HG03378 (cell line): ENCODE results near the gene PVALB.

Source experiments
- ATAC-seq: cut with Tn5 transposase; IDR thresholded peaks from one replicate; pipeline ENCODE4 v1.9.1; 2021; ENCODE audit warnings: mild to moderate bottlenecking, moderate library complexity; ENCODE audit not compliant: unreplicated experiment

Gene PVALB

DNA sequence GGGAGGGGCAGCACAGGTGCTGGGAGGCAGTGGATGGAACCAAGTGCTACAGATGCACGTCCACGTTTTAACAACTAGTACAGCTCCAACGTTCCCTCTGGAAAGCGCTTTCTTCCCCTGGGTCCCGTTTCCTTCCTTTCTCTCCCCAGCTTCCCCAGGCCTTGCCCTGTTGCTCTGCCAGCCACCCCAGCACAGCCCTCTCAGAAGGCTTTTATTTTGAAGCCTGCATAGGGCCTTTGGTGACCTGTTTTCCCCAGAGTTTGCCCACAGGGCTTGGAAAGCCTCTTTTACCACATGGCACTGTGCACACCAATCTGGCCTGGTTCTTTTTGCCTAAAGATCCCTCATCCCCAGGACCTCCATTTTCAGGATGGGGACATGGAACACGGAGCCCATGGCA is 30.1 kb upstream of the PVALB start:
- no peak for ATAC-seq

DNA sequence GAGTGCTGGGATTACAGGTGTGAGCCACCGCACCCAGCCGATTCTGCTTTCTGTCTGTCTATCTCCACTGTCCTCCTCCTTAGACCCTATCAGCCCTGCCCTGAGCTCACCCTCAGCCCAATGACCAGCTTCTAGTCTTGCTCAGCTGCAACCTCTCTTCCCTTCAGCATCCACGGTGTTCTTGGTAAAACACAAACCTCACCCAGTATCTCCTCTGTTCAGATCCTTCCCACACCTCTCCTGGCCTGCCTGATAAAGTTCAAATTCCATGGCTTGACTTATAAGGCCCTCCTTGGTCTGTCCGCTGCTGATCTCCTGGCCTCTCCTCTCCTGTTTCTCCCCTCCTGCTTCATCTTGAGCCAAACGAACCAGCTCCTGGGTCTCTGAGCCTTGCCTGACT is 29.4 kb upstream of the PVALB start:
- no peak for ATAC-seq

DNA sequence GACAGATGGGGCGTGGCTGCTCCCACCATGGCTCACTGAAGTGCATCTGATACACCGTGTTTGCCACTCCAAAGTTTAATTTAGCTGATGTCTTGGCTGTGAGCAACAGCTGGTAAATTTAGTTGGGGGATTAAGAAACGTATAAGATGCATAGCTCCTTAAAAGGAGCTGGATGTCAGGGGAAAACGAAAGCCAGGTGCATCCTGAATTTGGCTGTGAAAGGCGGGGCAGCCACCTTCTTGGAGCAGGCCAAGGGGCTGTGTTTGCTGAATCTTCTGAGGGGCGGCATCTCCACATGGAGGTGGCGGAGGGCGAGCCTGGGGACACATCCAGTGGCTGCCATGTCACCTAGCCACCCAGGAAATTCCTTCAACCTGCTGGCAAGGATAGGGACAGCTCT is 23.3 kb upstream of the PVALB start:
- ATAC-seq: no peak

DNA sequence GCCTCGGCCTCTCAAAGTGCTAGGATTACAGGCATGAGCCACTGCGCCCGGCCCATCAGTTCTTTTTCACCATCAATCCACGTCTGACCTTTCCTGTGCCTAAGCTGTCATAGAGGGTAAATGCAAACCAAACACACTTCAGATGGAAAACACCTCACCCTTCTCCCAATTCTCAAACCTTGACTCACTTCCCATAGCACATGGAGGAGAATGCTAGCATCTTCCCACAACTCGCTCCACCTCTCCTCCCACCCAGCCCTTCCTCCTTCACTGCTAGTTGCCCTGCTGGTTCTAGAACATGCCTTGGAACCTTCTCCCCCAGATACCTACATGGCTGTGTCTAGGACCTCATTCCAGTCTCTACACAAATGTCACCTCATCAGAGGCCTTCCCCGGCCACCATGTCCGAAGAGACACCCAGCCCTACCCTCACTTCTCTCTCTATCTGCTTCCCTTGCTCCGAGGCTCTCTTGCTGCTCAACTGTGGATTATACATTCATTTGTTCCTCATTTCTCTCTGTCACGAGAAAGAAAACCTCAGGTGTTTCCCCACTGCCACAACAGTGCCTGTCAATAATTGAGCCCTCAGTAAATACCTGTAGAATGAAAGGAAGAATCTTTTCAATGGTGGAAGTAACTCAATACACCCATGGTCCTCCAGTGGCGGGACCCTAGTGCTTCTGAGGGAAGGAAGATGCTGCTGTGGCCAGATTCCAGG is 22.7 kb upstream of the PVALB start:
- ATAC-seq: no peak

DNA sequence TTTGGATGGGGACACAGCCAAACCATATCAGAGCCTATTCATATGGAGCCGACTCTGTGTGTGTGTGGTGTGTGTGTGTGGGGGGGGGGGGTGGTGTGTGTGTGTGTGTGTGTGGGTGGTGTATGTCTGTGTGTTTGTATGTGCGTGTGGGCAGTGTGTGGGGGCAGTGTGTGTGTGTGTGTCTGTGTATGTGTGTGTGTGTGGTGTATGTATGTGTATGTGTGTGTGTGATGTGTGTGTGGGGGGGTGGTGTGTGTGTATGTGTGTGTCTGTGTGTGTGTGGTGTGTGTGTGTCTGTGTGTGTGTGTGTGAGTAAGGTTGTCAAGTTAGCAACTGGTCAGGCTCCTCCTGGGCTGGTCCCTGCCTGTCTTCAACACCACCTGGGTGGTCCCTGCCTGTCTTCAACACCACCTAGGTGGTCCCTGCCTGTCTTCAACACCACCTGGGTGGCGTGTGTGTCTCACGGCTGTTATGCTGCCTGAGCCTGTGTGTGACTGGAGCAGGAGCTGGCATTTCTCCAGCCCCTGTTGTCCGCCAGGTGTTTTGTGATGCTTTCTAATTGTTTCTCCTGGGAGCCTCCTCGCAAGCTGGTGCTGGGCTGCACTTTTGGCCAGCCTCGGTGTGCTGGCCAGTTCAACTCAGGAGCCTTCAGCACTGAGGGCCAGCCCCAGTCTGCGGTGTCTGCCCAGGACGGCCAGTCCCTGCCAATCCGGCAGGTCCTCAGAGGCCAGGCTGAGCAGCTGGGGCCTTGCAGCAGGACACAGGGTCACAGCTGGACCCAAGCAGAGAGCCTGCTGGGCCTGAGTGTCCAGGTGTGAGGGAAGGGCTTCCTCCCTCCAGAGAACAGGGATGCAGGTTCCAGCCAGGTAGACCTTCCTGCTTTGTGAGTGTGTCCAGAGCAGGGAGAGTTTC is 21.5 kb upstream of the PVALB start:
- ATAC-seq: no peak

DNA sequence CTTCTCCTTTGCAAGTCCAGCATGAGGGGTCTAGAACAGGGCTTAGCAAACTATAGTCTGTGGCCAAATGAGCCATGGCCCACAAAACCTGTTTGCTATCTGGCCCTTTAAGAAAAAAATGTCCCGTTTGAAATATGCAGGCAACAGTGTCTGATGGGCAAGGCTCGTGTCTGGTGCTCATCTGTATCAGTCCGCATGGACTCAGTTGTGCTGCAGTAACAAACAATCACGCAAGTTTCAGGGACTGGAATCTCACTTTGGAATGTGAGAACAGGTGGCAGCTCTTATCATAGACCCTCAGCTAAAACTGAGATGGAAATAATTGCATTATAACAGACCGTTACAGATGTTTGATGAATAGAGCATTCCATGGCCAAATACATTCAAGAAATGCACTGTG is 19.1 kb upstream of the PVALB start:
- ATAC-seq: no peak

DNA sequence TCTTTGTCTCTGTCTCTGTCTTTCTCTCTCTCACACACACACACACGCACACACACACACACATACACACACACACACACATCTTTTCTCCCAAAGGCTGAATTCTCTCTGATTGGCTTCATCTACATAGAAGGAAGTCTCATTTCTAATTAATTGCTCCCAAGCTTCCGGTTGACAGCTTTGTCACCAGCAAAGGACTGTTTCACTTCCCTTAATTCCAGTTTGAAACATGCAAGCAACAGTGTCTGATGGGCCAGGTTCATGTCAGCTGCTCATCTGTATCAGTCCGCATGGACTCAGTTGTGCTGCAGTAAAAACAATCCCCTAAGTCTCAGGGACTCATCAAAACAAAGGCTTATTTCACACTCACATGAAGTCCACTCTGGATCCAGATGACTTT is 16.2 kb upstream of the PVALB start:
- ATAC-seq: no peak

DNA sequence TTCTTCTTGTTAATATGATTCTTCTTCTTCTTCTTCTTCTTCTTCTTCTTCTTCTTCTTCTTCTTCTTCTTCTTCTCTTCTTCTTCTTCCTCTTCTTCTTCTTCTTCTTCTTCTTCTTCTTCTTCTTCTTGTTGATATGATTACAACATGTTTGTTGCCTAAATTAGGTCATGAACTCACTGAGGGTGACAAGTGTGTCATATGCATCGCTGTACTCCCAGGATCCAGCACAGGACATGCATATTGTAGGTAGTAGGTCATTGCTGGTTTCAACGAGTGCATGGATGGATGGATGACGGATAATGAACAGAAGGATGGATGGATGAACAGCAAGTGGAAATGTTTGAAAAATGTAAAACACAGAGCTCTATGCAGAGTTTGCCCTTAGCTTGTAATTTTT is 14.9 kb upstream of the PVALB start:
- no peak for ATAC-seq

DNA sequence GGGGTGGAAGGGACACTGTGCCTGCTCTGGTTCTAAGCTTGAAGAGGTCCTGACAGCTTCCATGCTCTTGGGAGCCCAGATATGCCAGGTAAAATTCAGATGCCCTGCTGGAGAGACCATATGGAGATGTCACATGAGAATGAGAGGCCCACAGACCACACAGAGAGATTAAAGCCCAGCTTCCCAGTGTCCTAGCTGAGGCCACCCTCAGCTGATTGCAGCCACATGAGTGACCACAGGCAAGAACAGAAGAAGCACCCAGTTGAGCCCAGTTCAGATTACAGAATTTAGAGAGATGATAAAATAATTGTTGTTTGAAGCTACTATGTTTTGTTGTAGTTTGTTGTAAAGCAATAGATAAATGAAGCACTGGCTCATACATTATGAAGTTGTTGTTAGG is 14.4 kb upstream of the PVALB start:
- ATAC-seq: no peak

DNA sequence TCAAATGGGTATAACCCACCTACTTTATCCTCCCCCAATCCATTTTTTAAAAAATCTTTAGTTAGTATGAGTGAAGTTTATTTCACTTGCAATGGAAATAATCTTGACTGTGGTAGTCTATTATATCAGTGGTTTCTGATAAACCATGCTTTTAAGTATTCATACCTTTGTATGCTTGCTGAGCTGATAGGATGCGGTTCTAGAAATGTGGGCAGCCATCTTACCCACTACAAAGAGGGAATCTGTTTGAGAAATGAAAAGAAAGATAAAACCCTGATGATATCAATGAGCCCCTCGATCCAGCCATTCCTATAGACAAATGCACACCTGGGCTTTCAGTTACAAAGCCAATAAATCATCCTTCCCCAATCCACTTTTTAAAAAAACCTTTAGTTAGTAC is 13.8 kb upstream of the PVALB start:
- no peak for ATAC-seq

DNA sequence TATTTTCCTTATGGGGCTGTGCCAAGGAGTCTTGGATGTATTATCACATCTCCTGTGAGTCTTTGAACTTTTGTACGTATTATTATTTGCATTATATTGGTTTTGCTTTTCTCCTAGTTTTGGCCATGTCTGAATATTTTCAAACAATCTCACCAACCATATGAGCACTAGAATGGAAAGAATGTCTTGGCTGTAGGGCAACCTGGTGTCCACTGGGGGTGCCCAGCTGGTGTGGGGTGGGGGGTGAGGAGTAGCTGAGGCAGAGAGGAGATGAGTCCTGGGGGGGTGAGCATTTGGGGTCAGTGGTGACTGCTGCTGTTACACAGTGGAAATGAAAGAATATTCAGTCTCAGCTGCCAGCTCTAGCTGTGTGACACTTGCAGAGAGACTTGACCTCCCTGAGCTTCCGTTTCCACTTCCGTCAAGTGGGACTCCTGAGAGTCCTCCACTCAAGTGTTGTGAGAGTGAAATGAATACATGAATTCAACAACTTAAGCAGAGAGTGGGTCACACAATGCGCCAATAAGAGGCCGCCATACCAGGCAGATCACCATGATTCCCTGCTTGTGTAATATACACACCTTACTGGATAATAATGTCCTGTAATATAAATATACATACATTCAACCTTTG is 12.7 kb upstream of the PVALB start:
- ATAC-seq: no peak

DNA sequence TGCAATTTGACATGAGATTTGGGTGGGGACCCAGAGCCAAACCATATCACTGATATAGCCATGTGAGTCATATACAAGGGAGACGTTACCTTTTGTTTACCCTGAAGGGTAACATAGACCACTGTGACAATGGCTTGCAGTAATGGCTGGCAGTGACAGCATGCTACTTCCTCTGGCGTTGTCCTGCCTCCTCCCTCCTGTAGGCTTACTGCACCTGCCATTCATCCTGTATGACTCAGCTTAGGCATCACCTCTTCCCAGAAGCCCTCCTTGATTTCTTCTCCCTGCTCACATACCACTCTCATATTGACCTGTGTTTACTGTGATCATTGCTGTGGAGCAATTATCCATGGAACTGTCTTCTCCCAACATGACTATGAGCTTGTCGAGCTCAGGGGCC is 12.0 kb upstream of the PVALB start:
- ATAC-seq: no peak

DNA sequence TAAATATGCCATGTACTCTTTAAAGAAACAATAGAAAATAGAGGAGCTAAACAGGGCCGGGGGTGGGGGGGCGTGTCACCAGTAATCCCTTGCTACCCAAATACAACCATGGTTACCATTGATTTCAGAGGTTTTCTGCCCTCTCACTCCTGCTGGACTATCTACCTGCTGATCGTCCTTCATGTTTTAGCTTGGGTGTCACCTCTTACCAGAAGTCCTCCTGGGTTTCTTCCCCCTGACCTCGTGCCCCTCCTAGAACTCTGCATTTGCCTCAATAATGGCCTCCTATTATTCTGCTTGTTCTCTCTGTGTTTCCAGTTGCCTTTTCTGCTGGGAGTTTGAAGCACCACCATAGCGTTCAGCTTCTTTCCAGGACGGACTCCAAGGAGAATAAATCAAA is 9.4 kb upstream of the PVALB start:
- no peak for ATAC-seq

DNA sequence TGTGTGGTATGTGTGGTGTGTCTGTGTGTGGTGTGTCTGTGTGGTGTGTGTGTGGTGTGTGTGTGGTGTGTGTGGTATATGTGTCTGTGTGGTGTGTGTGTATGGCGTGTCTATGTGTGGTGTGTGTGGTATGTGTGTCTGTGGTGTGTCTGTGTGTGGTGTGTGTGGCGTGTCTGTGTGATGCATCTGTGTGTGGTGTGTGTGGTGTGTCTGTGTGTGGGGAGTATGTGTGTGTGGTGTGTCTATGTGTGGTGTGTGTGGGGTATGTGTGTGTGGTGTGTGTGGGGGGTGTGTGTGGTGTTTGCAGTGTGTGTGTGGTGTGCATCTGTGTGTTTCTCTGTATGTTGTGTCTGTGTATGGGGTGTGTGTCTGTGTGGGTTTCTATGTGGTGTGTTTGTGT is 7.8 kb upstream of the PVALB start:
- no peak for ATAC-seq

DNA sequence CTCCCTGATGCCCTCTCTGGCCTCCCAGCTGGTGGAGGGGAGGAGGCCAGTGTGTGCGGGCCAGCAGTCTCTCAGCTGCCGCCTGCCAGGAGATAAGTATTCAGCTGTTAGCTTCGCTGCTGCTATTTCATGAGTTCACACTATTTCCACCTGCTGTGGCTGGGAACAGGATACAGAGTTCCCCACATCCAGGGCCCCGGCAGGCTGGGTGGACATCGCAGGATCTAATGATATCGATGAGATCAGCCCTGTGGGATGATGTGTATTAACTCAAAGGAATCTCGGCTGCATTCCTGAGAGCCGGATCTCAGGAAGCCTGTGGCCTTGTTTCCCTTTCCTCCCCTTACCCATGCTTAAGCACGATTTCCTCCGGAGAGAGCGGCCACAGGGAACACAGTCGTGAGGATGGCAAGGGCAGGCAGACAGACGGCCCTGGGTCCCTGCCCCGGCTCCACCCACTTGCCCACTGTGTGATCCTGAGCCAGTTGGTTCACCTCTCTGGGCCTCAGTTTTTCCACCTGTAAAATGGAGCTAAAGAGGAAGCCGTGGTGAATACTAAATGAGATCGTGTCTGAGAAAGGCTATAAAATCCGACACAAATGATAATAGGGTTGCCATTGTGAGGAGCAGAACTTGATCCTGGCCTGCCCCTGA is 6.5 kb upstream of the PVALB start:
- no peak for ATAC-seq

DNA sequence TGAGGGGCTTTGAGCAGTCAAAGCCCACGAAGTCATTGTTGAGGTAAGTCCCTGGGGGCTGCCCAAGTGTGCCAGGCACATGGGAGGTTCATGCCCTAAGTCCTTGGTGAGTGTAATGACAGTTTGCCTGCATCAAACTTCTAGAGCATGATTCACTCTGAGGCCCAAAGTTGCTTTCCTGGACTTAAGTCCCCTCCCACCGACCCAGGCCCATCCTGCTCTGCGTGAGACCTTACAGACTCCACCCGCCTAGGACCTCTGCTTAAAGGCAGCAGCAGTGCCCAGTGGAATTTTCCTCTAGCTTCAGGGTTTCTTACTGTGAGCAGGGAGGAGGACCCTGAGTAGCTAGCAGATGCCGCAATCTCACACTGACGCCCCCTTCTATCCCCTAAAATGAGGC is 5.7 kb upstream of the PVALB start:
- ATAC-seq: no peak

DNA sequence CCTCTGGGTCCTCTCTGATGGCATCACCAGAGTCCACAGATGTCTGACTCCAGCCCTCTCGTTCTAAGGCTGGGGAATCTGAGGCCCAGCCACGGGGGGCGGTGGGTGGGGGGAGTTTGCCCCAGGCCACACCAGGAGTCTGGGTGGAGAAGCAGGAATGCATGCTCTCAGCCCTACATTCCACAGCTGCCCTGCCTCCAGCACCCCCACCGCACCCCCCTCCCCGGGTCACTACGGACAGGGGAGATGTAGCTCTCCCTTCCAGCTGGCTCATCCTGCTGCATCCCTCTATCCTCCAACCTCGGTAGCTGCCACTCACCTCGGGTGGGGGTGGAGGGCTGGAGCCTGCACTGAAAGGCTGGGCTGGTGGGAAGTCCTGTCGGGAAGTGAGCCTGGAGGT is 2.3 kb upstream of the PVALB start:
- ATAC-seq: no peak

DNA sequence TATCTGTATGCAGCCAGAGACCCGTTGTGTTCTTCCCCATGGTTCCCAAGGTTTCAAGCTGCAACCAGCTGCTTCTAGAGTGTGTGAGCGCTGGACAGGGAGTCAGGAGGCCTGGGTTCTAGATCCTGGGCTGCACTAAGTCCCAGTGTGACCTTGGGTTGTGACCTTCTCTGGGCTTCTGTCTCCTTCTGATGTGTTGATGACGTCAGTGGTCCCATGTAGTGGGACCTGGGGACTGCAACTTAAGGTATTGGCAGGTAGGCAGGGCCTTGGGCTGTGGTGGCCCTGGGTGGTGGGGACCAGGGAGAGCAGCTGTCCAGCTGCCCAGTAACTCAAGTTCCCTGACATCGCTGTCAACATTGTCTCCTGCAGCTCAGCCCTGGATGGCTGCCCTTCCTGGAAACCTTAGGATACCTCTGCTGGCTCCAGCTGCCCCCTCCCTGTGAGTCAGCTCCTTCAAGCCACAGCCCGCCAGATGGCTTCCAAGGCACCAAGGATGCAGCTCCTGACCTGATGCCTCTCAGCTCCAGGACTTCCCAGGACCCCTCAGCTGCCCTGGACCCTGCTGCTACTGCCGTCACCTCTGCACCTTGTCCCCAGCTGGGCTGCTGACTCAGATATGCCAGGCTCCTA is 1.3 kb upstream of the PVALB start:
- no peak for ATAC-seq

DNA sequence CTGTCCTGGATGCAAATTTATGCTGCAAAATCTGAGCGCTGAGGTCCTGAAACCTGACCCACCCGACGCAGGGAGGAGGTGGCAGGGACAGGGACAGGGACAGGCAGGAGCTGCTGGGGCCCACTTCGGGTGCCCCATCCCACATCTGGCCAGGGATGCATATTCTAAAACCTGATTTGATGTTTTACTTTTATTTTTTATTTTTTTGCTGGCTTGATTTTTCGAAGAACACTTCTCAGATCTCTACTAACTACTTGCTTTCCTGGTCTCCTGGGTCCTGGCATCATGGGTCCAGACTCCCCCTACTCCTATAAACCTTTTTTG is 652 bp upstream of the PVALB start:
- no peak for ATAC-seq

DNA sequence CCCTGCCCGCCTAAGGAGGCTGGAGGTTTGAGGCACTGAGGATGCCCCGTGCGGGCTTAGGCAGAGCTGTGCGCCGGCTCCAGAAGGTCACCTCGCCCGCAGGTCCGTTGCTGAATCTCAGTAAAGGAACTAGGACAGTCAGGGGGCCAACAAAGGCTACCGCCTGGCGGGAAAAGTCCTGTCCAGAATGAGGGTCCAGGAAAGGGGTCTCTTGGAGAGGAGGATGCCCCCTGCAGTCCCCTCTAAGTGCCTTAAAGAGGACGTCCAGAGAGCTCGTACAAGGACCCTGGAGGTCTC is 548 bp downstream of the PVALB start:
- no peak for ATAC-seq

DNA sequence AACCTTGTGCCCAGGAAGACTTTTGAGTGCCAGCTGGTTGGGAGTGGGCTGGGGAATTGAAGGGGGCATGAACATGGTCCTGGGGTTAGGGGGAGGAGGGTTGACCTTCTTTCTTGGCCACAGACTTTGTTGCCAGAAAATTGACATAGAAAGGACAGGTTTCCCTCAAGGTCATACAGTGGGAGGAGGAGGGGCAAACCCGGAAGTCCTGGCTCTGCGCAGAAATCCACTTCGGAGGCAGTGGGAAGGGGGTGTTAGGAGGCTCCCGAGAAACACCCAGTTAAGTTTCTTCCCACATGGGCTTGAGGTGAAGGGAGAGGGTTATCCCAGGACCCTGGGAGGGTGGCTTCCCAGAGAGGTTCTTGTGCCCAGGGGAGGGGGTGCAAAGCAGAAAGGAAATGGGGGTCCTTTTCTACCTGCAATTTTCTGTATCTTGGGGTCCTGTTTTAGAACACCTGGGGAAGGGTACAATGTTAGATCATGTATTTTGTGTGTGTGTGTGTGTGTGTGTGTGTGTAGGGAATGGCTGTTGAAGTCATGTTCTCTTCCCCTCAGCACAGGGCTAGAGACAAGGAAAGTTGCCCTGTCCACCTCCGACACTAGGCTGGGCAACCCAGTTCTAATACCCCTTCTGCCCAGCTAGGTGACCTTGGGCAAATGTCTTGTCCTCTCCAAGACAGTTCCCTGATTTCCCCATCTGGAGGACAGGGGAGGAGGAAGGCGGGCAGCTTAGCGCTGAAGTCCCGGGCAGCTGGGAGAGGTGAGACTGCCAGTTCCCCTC is 1.1 kb downstream of the PVALB start:
- no peak for ATAC-seq
